H1 (cell line): Measurements from ENCODE around the gene B4GALNT1. TPM values are rescaled to one million over a fixed set of nuclear protein-coding genes. Genes with fewer than 3 reads are reported as not detected.

ENCODE experiments used
- BCL11A ChIP-seq, 2 experiments: IDR thresholded peaks; one replicate each; pipeline ENCODE4 v1.6.1; 2011; ENCODE audit warnings: low read depth in 2 of 2, low read length in 2 of 2, mild to moderate bottlenecking in 2 of 2
- EP300 ChIP-seq, 2 experiments: IDR thresholded peaks; 1 replicate in 1 of 2; 2 replicates in 1 of 2; pipeline ENCODE4 v1.6.1; 2011 to 2012; ENCODE audit warnings: low read depth in 2 of 2, low read length in 2 of 2, mild to moderate bottlenecking in 2 of 2, borderline replicate concordance in 1 of 2, inconsistent platforms in 1 of 2, moderate library complexity in 1 of 2
- POLR2AphosphoS5 ChIP-seq: IDR thresholded peaks from 2 replicates; pipeline ENCODE4 v1.6.1; 2011; ENCODE audit warnings: low read depth, low read length
- TEAD4 ChIP-seq: IDR thresholded peaks from 2 replicates; pipeline ENCODE4 v1.6.1; 2012; ENCODE audit warnings: low read depth, low read length, inconsistent platforms, mixed read lengths
- polyA plus RNA-seq, 7 experiments: library from polyadenylated mRNA; depleted of rRNA in 3 of 7; stranded (reverse) in 5 of 7; unstranded in 2 of 7; fragments of >200 nt in 5 of 7; fragments of 200-250 nt in 2 of 7; gene quantifications; 1 replicate in 5 of 7; 2 replicates in 1 of 7; 4 replicates in 1 of 7; pipeline versions ENCODE4 v1.2.1 to v1.2.3, GENCODE V29; 2011 to 2013; ENCODE audit warnings: missing spikeins in 2 of 7, mixed read lengths in 2 of 7
- total RNA-seq: library from RNA; stranded (reverse); fragmentation: NEBNext Ultra II Directional; extraction: Animal tissue kit (Norgen Biotek cat#: 25700); gene quantifications from 2 replicates; pipeline ENCODE4 v1.2.1, GENCODE V29; 2021
- TF ChIP-seq, protein P1 (sequence below): IDR thresholded peaks from 2 replicates; pipeline ENCODE4 v1.6.1; 2012; ENCODE audit warnings: low read length, inconsistent platforms

The B4GALNT1 gene
- total and polyA plus RNA-seq, 2 of the 8 experiments (the other 6 are each of a cell fraction or from before 2014, with no cell fraction given): 1.5 to 2.3 TPM

DNA sequence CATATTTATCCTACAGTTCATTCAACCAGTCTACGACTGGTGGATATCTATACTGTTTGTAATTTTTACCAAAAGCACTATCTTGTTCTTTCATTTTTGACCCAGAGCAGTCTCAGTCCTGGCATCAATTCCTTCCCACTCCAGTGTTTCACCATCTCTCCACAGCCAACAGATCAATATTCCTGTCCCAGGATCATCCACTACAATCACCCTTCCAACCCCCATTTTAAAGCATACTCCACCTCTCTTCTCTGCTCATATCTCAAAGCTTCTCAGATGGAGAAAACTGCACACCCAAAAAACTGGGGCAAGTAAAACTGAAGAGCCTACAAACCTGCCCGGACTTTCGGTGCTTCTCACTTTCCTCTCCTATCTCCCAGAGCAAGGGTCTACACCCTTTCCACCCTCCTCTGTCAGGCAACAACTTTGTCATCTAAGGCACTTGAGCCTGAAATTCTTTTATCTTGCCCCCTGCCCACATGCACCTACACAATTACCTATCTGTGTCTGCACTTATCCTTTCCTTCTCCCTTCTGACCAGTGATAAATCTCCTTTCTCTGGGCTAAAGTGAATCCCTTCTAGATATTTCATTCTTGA, 46.1 kb downstream of the B4GALNT1 start (continued):
- no peak for TF ChIP-seq POLR2AphosphoS5
- TF ChIP-seq BCL11A (IDR thresholded peaks at IDR 0.05; ENCODE audit: low read depth in 2 of 2, low read length in 2 of 2): no peak
- TF ChIP-seq EP300 (IDR thresholded peaks at IDR 0.05; ENCODE audit: borderline replicate concordance in 1 of 2, low read depth in 2 of 2, low read length in 2 of 2): no peak
- TF ChIP-seq TEAD4: no peak
- TF ChIP-seq, protein P1, sequence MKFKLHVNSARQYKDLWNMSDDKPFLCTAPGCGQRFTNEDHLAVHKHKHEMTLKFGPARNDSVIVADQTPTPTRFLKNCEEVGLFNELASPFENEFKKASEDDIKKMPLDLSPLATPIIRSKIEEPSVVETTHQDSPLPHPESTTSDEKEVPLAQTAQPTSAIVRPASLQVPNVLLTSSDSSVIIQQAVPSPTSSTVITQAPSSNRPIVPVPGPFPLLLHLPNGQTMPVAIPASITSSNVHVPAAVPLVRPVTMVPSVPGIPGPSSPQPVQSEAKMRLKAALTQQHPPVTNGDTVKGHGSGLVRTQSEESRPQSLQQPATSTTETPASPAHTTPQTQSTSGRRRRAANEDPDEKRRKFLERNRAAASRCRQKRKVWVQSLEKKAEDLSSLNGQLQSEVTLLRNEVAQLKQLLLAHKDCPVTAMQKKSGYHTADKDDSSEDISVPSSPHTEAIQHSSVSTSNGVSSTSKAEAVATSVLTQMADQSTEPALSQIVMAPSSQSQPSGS: no peak
